GM10847 (cell line): ENCODE measurements around the gene MRGPRE.

Experiments used
- POLR2A ChIP-seq: IDR thresholded peaks from 2 replicates; pipeline ENCODE4 v1.6.1; 2011; ENCODE audit not compliant: insufficient read length; ENCODE audit errors: extremely low read depth

The MRGPRE gene

DNA sequence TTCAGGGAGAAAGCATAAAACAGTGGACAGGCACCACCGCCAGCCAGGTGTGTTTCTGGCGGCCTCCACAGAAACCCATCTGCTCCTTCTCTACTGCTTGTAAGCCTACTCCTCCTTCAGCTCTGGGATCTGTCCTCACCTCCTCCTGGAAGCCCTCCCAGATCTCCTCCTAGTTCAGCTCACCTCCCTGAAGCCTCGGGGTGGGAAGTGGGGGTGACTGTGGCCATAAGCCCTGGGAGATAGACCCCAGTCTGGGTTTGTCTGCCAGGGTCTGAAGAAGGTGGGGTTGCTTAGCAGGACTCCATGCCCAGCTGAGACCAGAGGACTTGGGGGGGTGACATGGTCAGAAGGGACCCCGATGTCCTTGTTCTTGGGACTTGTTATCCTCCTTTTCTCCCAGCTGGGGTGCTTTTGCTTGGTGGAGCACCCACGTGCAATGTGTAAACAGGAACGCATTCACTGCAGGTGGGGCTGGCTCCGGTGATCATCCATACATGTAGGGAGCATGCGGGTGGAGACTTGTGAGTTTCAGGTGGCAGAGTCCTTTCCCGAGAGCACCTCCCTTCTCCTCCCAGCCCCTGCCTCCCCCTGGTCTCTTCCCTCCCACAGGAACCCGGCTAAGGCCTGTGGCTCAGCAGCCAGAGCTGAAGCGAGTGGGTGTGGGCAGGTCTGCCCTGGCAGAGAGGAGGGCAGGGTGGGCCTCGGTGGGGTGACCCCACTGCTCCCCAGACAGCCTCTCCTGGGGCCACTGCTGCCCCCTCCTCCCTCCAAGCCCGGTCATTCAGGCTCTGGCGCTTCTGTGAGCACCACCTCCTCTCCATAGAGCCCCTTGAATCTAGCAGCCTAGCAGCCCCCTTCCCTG is 39.5 kb downstream of the MRGPRE start:
- no peak for TF ChIP-seq POLR2A

- no peak for TF ChIP-seq POLR2A
Measured at GRCh38 chr11:3191586-3192324, 40.5 kb downstream of the MRGPRE start.

- TF ChIP-seq POLR2A: no peak
Measured at GRCh38 chr11:3190600-3190999, 41.6 kb downstream of the MRGPRE start.

DNA sequence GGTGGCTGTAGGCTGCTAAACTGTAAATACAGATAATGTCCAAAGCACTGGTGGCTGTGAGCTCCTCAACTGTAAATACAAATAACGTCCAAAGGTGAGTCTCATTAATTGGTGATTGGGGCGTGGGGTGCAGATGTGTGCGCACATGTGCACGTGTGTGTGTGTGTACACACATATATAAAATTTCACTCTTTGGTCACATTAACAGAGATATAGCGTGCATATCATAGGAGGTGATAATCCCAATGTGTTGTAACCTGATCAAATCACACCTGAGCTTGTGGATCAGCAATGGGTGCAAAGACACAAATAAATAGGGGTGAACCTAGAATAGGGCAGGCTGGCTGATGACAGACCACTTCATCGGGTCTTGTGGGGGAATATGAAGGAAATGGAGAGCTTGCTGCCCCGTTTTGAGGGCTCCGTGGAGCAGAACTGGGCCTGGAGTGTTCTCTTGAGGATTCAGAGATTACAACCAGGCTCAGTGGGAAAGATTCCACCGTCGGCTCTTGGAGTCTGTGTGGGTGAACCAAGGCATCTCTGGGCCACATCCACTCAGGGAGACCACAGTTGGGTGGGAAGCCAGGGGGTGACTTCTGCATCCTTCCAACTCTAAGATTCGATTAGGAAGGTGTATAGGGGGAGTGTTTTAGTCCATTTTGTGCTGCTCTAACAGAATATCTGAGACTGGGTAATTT is 42.2 kb downstream of the MRGPRE start:
- TF ChIP-seq POLR2A: no peak

DNA sequence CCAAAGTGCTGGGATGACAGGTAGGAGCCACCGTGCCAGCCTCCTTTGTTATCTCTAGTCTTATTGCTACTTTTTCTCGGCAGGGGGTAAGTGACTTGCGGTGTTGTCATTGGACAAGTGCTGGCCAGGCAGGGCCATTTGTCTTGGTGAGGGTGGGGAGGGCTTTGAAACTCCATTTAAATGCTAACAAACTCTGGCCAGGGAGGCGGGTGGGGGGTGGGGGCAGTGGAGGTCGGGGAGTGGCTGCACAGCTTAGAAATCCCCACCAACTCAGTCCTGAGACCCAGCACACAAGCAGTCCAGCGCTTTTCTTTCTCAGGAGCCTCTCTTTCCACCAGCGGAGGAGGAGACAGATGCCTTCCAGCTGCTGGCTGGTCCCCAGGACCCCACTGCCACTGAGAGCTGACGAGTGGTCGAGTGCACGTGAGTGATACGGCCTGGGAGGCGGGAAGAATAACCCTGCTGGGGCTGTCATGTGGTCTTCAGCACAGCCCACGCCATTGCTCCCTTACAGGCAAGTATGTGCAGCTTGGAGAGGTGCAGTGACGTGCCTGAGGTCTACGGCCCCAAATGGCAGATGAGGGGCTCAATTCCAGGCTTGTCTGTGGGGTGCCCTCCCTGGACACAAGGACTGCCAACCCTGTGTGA is 42.9 kb downstream of the MRGPRE start:
- no peak for TF ChIP-seq POLR2A

- no peak for TF ChIP-seq POLR2A
Measured at GRCh38 chr11:3188496-3189195, 43.6 kb downstream of the MRGPRE start.

- no peak for TF ChIP-seq POLR2A
Measured at GRCh38 chr11:3186166-3186953, 45.9 kb downstream of the MRGPRE start.

GRCh38 chr11:3184732-3185347 is 47.4 kb downstream of the MRGPRE start:
- TF ChIP-seq POLR2A: no peak

DNA sequence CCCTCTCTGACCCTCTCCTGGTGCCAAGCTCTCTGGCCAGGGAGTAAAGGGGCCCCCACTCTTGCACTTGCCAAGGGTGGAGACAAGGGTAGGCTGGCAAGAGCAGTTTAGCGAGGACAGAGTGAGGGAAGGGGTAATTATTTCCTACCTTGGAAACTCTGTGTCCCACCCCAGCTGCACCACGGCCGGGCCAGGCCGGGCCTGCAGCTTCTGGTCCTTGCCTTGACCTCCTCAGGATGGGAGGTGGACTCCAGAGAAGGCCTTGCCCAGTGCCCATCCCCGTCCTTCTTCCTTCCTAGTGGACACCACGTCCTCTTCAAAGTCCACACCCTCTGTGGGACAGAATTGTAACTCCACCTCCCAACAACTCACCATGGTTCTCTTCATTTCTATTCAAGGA is 48.7 kb downstream of the MRGPRE start:
- no peak for TF ChIP-seq POLR2A

DNA sequence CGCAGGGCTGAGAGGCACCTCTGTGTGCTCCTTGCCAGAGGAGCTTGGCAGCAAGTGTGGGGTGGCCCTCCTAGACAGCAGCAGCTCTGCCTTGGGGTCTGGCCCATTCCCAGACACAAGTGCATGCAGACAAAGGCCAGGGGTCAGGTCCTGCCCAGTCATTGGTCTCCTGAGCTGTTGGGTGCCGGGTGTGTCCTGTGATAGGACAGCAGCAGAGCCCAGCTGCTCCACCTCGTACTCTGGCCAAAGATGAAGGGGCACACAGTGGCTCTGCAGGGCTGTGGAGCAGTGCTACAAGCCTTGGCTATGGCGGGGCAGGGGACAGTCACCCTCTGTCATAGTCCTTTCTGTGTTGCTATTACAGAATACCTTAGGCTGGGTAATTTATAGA is 49.8 kb downstream of the MRGPRE start:
- no peak for TF ChIP-seq POLR2A

DNA sequence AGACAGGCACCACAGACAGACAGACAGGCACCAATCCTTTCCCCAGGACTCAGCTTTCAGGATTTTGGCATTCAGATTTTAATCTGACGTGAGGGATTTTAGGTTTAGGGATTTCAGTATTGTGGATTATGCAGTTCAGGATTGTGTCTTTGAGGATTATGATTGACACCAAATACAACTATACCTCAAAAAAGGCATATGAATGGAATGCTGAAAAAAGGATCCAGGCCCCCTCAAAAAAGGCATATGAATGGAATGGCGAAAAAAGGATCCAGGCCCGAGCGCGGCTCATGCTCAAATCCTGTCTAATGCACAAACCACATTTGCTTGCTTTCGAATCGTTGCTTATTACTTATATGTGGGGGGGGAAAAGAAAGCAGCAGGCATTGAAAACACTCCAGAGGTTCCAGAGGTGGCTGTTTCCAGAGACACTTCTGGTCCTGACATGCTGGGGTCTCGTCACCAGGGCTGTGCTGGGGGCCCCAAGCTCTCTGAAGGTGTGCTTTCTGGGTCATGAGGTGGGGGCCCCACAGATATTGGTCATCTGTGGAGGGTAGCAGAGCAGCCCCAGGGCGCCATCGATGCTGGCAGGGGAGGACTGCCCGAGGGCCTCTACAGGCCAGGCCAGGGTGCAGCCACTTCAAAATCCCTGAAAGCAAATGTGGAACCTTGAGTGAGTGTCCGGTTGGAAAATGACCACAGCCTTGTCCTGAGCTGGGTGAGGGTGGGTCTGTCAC is 50.3 kb downstream of the MRGPRE start:
- no peak for TF ChIP-seq POLR2A

GRCh38 chr11:3180869-3181268 is 51.3 kb downstream of the MRGPRE start:
- TF ChIP-seq POLR2A: no peak

- TF ChIP-seq POLR2A: no peak
Measured at GRCh38 chr11:3178349-3178748, 53.9 kb downstream of the MRGPRE start.
